Measurements from ENCODE around the gene TUT1.

DNA sequence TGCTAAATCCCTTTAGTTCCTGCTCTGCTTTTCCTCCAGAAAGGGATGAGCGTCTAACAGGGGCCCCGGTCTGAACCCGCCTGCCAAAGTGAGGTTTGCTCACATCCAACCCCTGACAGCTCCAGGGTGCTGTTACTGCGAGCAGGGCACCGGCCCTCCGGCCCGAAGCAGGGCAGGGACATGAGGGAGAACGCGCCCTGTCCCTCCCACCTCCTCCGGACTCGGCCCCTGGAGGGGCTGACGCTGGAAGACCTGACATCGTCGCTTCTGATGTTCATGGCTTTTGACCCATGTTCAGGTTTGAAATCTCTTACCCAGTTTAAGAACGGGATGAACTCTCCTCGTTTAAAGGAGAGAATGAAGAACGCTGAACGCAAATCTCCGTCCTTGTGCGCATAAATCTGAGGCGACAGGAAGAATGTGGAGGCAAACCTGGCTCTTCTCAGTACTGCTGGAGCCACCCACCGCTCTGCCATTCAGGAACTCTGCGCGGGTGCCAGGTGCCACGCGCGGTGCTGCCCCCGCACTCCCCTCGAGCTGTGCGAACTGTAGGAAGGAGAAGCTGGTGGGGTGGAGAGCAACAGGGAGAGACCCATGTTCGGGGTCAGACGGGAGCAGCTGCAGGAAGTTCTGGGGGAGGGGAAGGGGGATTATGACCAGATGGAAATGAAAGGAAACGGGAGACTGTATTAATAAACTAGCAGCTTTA lies 16.8 kb downstream of the TUT1 start:
- TF ChIP-seq, protein P1, sequence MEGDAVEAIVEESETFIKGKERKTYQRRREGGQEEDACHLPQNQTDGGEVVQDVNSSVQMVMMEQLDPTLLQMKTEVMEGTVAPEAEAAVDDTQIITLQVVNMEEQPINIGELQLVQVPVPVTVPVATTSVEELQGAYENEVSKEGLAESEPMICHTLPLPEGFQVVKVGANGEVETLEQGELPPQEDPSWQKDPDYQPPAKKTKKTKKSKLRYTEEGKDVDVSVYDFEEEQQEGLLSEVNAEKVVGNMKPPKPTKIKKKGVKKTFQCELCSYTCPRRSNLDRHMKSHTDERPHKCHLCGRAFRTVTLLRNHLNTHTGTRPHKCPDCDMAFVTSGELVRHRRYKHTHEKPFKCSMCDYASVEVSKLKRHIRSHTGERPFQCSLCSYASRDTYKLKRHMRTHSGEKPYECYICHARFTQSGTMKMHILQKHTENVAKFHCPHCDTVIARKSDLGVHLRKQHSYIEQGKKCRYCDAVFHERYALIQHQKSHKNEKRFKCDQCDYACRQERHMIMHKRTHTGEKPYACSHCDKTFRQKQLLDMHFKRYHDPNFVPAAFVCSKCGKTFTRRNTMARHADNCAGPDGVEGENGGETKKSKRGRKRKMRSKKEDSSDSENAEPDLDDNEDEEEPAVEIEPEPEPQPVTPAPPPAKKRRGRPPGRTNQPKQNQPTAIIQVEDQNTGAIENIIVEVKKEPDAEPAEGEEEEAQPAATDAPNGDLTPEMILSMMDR (IDR thresholded peaks at IDR 0.05): no peak
- TF ChIP-seq POLR2A (IDR thresholded peaks at IDR 0.05): no peak
